DOHH2 (cell line): Measurements from ENCODE around the gene TRAPPC11.

Experiments used
- EZH2phosphoT487 ChIP-seq: fragments of 200-600 bp; sonication (generic); IDR thresholded peaks from 2 replicates; pipeline ENCODE4 v1.6.1; 2017; ENCODE audit warnings: borderline replicate concordance, mild to moderate bottlenecking, antibody characterized with exemption, low read length, moderate library complexity, mixed read lengths
- TF ChIP-seq, protein P1 (sequence below): fragments of 200-600 bp; sonication (generic); IDR thresholded peaks from one replicate; pipeline ENCODE4 v1.5.1; 2014; ENCODE audit warnings: antibody characterized with exemption, mild to moderate bottlenecking, low read depth, low read length; ENCODE audit not compliant: poor library complexity, severe bottlenecking

DNA sequence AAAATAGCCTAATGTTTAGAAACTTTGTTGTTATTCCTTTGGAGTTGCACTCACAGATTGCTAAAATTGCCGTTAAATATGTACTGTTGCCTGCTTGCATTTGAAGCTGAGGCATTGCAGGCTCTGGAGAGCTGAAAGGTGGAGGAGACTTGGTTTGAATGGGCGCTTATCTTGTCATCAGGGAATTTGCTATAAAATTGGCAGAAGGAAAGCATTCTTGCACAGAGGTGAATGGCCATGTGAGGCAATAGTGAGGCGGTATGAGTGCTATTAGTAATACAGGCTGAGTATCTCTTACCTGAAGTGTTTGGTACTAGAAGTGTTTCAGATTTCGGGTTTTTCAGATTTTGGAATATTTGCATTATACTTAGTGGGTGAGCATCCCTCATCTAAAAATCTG lies 41.3 kb downstream of the TRAPPC11 start:
- TF ChIP-seq, protein P1, sequence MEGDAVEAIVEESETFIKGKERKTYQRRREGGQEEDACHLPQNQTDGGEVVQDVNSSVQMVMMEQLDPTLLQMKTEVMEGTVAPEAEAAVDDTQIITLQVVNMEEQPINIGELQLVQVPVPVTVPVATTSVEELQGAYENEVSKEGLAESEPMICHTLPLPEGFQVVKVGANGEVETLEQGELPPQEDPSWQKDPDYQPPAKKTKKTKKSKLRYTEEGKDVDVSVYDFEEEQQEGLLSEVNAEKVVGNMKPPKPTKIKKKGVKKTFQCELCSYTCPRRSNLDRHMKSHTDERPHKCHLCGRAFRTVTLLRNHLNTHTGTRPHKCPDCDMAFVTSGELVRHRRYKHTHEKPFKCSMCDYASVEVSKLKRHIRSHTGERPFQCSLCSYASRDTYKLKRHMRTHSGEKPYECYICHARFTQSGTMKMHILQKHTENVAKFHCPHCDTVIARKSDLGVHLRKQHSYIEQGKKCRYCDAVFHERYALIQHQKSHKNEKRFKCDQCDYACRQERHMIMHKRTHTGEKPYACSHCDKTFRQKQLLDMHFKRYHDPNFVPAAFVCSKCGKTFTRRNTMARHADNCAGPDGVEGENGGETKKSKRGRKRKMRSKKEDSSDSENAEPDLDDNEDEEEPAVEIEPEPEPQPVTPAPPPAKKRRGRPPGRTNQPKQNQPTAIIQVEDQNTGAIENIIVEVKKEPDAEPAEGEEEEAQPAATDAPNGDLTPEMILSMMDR = no peak
- no peak for TF ChIP-seq EZH2phosphoT487
